NCI-H1105 treated with DMSO at 0.1 percent for 48 hours (cell line): ENCODE measurements around the gene LRRC40.
A peak's percentile ranks its signal among the peaks of the same experiment; 100 is the strongest.
"Not testable (repeated sequence)": the region's sequence is repeated elsewhere in the genome, so short reads cannot be mapped to it uniquely, and the experiment has no call there.

ENCODE experiments used
- DNase-seq: peaks from one replicate; lab custom pipeline; 2025; lab: John Stamatoyannopoulos, UW

LRRC40 gene

GRCh38 chr1:70205434-70206118, at the start of gene LRRC40:
TSS of gene LRRC40 (minus strand) at chr1:70205579. CDS start at chr1:70205540, 39 bp downstream.
- peak; percentile 94 for DNase-seq

DNA sequence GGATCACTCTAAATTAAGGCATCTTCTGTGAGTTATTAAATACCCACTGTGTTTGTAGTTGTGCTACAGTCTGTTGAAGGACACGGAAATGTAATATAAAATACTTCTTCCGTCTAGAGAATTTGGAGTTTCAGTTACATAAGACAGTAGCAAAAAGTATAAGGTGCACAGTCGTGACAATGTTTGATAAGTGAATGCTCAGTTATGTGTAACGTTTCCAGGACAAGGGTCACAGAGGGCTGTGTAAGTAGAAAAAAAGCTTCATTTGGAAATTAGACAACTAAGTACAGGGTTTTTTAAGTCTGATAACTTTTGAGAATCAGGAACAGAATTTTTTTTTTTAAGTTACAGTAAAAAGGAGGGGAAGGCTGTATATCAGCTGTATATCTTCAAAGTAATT, 43.4 kb upstream of the LRRC40 start:
- DNase-seq: no peak

DNA sequence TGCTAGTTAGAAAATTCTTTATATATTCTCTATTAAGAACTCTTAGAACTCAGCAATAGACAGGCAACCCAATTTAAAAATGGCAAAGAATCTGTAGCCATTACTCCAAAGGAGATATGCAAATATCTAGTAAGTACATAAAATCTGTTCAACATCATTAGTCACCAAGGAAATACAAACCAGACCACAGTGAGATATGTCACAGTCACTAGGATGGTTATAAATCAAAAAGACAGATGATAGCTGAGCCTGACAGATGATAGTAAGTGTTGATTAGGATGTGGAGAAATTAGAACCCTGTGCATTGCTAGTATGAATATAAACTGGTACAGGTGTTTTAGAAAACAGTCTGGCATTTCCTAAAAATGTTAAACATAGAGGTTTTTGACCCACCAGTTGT, 42.4 kb upstream of the LRRC40 start:
- DNase-seq: no peak

DNA sequence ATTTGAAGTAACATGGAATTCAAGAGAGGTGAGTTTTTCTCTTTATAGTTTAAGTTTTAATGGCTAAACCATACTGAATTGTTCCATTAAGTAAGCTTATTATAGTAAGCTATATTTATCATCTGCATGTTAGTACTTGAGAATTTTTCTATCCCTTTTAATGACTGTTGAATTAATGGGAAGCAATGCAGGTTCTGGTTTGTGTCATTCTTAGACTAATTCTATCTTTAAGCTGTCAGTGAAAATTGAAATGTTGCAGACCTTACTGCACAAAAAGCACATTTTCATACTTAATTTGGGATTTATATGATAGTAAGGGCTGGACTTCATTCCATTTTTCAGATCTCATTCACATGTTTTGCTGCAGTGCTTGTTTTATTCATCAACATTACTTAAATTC, 41.7 kb upstream of the LRRC40 start:
- no peak for DNase-seq

DNA sequence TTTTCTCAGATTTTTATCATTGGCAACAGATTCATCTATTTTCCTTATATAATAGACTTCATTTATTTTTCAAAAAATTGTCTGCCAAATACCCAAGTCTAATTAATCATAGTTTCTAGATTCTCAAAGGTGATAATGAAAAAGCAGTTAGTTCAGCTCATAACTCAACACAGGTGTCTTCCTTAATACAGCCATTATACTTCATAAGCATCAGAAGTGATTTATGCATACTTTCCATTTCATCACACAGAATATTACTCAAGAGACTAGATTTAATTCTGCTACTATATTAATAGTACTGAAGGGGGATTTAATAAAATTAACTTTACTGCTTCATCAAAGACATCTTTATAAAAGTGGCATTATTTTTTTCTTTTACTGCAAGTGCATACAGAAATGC, 34.6 kb upstream of the LRRC40 start:
- no peak for DNase-seq

DNA sequence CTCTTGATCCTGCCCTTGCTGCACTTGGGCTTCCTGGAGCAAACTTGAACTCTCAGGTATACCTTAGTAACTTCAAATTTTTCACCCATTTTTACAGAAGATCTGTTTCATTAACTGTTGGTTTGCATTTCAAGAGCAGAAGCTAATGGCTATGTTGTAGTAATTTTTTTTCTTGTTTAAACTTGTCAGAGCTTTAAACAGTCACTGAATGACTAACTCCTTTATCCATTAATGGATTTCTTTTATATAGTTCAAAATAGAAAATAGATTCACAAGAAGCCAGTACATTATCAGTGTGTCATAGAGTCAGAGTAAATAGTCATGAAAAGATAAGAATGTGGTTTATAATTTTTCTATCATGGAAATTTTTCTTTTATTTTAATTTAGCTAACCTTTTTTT, 29.4 kb upstream of the LRRC40 start:
- no peak for DNase-seq

DNA sequence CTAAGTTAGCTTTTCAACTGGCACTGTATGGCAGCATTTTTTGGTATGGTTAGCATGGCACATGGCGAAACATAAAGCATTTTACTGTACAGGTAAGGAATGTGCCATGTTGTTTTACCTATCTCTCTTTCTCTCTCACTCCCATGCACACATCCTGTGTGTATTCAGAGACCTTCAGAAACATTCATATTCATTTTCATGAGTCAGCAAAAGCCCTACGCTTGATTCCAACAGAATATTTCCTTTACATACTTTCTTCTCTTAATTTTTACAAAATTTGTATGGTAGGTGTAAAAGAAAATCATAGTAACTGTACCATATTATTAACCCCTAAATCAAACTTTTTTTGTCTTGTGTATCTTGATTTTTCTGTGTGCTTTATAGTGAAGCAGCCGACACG, 26.1 kb upstream of the LRRC40 start:
- DNase-seq: no peak

- DNase-seq: no peak
These were observed 23.3 kb upstream of the LRRC40 start for GRCh38 chr1:70228670-70229069.

- DNase-seq: no peak
These were observed 22.1 kb upstream of the LRRC40 start for GRCh38 chr1:70227439-70227838.

DNA sequence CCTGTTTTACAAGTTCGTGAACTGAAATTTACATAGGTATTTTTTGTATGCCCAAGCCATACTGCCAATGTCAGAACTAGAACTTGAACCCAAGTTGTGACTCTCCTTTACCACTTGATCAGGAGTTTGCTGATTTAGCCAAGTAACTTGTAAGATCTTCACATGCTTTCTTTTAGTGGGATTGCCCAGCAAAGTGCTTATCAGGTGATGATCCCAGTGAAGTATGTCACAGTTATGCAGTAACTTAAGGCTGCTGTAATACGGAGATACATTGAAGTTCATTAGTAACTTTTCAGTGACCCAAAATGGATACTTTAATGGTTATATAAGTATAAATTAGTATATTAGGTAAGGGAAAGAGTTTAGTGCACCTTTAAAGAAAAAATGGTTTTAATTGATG, 19.6 kb upstream of the LRRC40 start:
- DNase-seq: no peak

GRCh38 chr1:70222716-70223235, 17.4 kb upstream of the LRRC40 start:
- no peak for DNase-seq

- DNase-seq: peak; percentile 95
These were observed 16.1 kb upstream of the LRRC40 start, which contains the start of gene SRSF11 for GRCh38 chr1:70221238-70222121. TSS of gene SRSF11 (plus strand) at chr1:70221380. CDS start at chr1:70221637, 257 bp downstream.

- DNase-seq: peak; percentile 56
These were observed 15.3 kb upstream of the LRRC40 start for GRCh38 chr1:70220517-70221237.

- DNase-seq: no peak
These were observed 14.6 kb upstream of the LRRC40 start for GRCh38 chr1:70220015-70220414.

DNA sequence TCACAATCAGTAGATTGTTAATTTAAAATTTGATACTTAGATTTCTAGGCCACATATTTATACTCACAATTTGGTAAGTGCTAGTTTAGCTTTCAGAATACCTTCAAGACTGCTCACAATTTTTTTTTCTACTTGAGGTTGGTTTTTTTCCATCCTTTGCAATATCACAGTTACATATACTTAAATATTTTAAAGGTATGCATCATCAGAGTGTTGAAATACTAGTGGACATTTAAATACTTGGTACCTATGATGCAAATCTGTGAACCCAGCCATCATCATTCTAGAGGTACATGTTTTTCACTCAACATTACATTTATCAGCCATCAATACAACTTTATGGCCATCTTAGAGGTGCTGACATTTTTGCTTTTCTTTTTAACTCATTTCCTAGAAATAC, 6.2 kb upstream of the LRRC40 start:
- no peak for DNase-seq

GRCh38 chr1:70210820-70211219, 5.4 kb upstream of the LRRC40 start:
- no peak for DNase-seq

DNA sequence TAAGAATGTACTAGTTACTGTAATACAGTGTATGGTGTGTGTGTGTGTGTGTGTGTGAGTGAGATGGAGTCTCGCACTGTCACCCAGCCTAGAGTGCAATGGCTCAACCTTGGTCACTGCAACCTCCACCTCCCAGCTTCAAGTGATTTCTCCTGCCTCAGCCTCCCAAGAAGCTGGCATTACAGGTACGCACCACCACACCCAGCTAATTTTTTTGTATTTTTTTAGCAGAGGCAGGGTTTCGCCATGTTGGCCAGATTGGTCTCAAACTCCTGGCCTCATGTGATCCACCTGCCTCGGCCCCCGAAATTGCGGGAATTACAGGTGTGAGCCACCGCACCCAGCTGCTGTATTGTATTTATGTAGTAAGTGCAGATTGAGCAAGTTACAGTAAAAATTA, 2.9 kb upstream of the LRRC40 start:
- DNase-seq: no peak

- DNase-seq: no peak
These were observed 2.1 kb upstream of the LRRC40 start for GRCh38 chr1:70207492-70207891.

DNA sequence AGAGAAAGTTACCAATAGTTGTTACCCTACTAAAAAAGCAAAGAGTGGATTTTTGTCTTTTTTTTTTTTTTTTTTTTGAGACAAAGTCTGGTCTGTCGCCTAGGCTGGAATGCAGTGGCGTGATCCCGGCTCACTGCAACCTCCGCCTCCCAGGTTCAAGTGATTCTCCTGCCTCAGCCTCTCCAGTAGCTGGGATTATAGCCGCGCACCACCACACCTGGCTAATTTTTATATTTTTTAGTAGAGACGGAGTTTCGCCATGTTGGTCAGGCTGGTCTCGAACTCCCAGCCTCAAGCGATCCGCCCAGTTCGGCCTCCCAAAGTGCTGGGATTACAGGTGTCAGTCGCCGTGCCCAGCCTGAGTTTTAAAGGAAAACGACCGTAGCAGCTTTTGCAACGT, 1.5 kb upstream of the LRRC40 start:
- DNase-seq: not testable (repeated sequence)

DNA sequence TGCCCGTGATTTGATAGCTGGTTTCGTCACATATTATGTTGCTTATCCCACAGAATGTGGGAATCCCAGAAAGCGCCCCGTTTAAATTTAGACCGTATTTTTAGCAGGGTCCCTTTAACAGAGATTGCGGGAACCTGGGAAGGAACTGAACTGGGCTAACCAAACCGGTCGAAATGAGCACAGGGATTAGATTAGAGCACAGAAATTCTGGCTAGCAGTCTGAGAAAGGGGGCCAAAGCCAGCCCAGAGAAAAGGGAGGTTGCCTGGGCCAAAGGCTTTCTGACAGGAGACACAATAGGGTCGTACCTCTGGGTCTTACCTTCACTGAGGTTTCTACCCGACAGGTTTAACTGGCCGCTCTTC, 327 bp downstream of the LRRC40 start:
- no peak for DNase-seq

GRCh38 chr1:70204600-70204999, 779 bp downstream of the LRRC40 start:
- no peak for DNase-seq

GRCh38 chr1:70204139-70204538, 1.2 kb downstream of the LRRC40 start:
- DNase-seq: no peak
